Subcutaneous adipose tissue (tissue), 4 donors: Measurements from ENCODE around the gene OR52J3. TPM values are rescaled to one million over a fixed set of nuclear protein-coding genes. Genes with fewer than 3 reads are reported as not detected.

Experiments
- total RNA-seq, 4 donors: library from RNA; depleted of rRNA; stranded (reverse); fragments of >200 nt; gene quantifications; one replicate each; pipeline ENCODE4 v1.1.0, GENCODE V29; 2016
- TF ChIP-seq, protein P1 (sequence below): fragments of 450-650 bp; IDR thresholded peaks from one replicate; pipeline ENCODE4 v1.5.1; 2016; ENCODE audit warnings: low read depth, mild to moderate bottlenecking, control low read depth, antibody characterized with exemption, moderate library complexity

The OR52J3 gene
- total RNA-seq, 4 donors from 2014 or later: not detected

DNA sequence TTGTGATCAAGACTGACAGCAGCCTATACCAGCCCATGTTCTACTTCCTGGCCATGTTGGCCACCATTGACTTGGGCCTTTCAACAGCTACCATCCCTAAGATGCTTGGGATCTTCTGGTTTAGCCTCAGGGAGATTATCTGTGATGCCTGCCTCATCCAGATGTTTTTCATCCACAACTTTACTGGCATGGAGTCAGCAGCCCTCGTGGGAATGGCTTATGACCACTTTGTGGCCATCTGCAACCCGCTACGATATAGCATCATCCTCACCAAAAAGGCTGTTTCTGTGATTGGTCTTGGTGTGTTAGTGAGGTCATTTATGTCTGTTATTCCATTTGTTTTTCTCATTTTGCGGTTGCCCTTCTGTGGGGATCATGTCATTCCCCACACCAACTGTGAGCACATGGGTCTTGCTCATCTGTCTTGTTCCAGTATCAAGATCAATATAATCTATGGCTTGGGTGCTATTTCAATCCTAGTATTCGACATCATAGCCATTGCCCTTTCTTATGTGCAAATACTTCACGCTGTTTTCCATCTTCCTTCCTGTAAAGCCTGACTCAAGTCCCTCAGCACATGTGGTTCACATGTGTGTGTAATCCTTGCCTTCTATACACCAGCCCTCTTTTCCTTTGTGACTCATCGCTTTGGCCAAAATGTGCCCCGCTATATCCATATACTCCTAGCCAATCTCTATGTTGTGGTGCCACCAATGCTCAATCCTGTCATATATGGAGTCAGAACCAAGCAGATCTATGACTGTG is 46.7 kb downstream of the OR52J3 start:
- TF ChIP-seq, protein P1, sequence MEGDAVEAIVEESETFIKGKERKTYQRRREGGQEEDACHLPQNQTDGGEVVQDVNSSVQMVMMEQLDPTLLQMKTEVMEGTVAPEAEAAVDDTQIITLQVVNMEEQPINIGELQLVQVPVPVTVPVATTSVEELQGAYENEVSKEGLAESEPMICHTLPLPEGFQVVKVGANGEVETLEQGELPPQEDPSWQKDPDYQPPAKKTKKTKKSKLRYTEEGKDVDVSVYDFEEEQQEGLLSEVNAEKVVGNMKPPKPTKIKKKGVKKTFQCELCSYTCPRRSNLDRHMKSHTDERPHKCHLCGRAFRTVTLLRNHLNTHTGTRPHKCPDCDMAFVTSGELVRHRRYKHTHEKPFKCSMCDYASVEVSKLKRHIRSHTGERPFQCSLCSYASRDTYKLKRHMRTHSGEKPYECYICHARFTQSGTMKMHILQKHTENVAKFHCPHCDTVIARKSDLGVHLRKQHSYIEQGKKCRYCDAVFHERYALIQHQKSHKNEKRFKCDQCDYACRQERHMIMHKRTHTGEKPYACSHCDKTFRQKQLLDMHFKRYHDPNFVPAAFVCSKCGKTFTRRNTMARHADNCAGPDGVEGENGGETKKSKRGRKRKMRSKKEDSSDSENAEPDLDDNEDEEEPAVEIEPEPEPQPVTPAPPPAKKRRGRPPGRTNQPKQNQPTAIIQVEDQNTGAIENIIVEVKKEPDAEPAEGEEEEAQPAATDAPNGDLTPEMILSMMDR: no peak

- TF ChIP-seq, protein P1: no peak
Measured at GRCh38 chr11:5096011-5096410, 49.7 kb downstream of the OR52J3 start.

Other genes starting within 250 kb of the OR52J3 start
- not detected for gene OR52R1, start 242.1 kb upstream of the OR52J3 start, total RNA-seq
- gene OR51F2, start 225.2 kb upstream of the OR52J3 start, total RNA-seq: not detected
- gene OR51S1, start 197.3 kb upstream of the OR52J3 start, total RNA-seq: not detected
- not detected for gene OR51T1, start 164.6 kb upstream of the OR52J3 start, total RNA-seq
- not detected for gene OR51A7, start 142.7 kb upstream of the OR52J3 start, total RNA-seq
- gene OR51G2, start 127.2 kb upstream of the OR52J3 start, total RNA-seq: not detected
- gene OR51G1, start 122.2 kb upstream of the OR52J3 start, total RNA-seq: not detected
- not detected for gene OR51A4, start 98.9 kb upstream of the OR52J3 start, total RNA-seq
- not detected for gene OR51A2, start 90.8 kb upstream of the OR52J3 start, total RNA-seq
- not detected for gene OR51L1, start 51.7 kb upstream of the OR52J3 start, total RNA-seq
- gene OR52E2, start 13.1 kb downstream of the OR52J3 start, total RNA-seq: not detected
- not detected for gene OR52E1, start 23.0 kb downstream of the OR52J3 start, total RNA-seq
- gene OR52A5, start 91.8 kb downstream of the OR52J3 start, total RNA-seq: not detected
- not detected for gene OR52A1, start 108.2 kb downstream of the OR52J3 start, total RNA-seq
- not detected for gene OR51V1, start 154.2 kb downstream of the OR52J3 start, total RNA-seq
- gene HBB, start 180.5 kb downstream of the OR52J3 start, total RNA-seq: 100 to 1,000 TPM in 2 of 4 donors, 10 to 100 TPM in 2; 22.2 to 687 (median 94.5) TPM
- 1 to 10 TPM in 1 of 4 donors, not detected in 3; 4.4 TPM for gene HBD, start 188.0 kb downstream of the OR52J3 start, total RNA-seq
- not detected for gene HBG1, start 203.3 kb downstream of the OR52J3 start, total RNA-seq
- gene HBG2, start 208.3 kb downstream of the OR52J3 start, total RNA-seq: not detected
- not detected for gene HBE1, start 223.4 kb downstream of the OR52J3 start, total RNA-seq